GM12878 (cell line): Measurements from ENCODE around the gene COL1A1. TPM values are rescaled to one million over a fixed set of nuclear protein-coding genes. Genes with fewer than 3 reads are reported as not detected.

ENCODE experiments used
- ATAC-seq: fragments of 200-7000 bp; cut with Tn5 transposase; 3 replicates; pipeline ENCODE4 v1.9.1; 2020; ENCODE audit warnings: mild to moderate bottlenecking, moderate library complexity
- BruUV-seq: library from RNA; stranded (reverse); fragments of 400-500 nt; replicated peaks from 2 replicates; lab custom pipeline; 2021; lab: Mats Ljungman, UMichigan
- CTCF ChIA-PET: fragments of 300-600 bp; sonication (Branson Sonifier 250); formaldehyde crosslinking; extraction: SDS; loops from one replicate; lab custom pipeline; 2021; ENCODE audit warnings: inconsistent platforms; lab: Yijun Ruan, JAX
- POLR2A ChIA-PET: fragments of 350-600 bp; formaldehyde crosslinking; extraction: SDS; loops from one replicate; lab custom pipeline; 2021; ENCODE audit warnings: inconsistent platforms; lab: Charles Lee
- RAD21 ChIA-PET: fragments of 300-600 bp; sonication (Branson Sonifier 250); formaldehyde crosslinking; loops from one replicate; lab custom pipeline; 2023; ENCODE audit warnings: antibody characterized with exemption; ENCODE audit not compliant: unreplicated experiment; lab: Charles Lee
- SMC1A ChIA-PET: fragments of 300-600 bp; sonication (Branson Sonifier 250); formaldehyde crosslinking; loops from one replicate; lab custom pipeline; 2023; ENCODE audit not compliant: unreplicated experiment, uncharacterized antibody; lab: Charles Lee
- DNase-seq: peaks from one replicate; pipeline ENCODE4 v3.0.0-alpha.2; 2011; ENCODE audit warnings: low read depth, low spot score
- FAIRE-seq: peaks from 3 replicates; lab custom pipeline; 2011; peaks lifted over from hg19 to GRCh38; lab: Jason Lieb, UNC
- H2AFZ ChIP-seq: 2 replicates; pipeline ENCODE4 v1.6.0; 2011; ENCODE audit warnings: low read depth, low read length, control low read depth; ENCODE audit not compliant: control insufficient read depth
- H3K27ac ChIP-seq: 2 replicates; pipeline ENCODE4 v1.5.1; 2011; ENCODE audit warnings: control low read depth; ENCODE audit not compliant: control insufficient read depth, insufficient read depth
- H3K27me3 ChIP-seq, 2 experiments: replicated peaks in 1 of 2; 2 replicates each; pipeline versions ENCODE4 v1.6.0 to v1.6.1; 2011; ENCODE audit warnings: low read length in 1 of 2; ENCODE audit not compliant: control insufficient read depth in 2 of 2, insufficient read depth in 2 of 2
- H3K36me3 ChIP-seq, 2 experiments: 2 replicates each; pipeline ENCODE4 v1.5.1; 2011; ENCODE audit warnings: low read length in 1 of 2; ENCODE audit not compliant: control insufficient read depth in 2 of 2, insufficient read depth in 2 of 2
- H3K4me1 ChIP-seq: 2 replicates; pipeline ENCODE4 v1.6.1; 2011; ENCODE audit warnings: mild to moderate bottlenecking, low read length, moderate library complexity, mixed read lengths; ENCODE audit not compliant: control insufficient read depth, insufficient read depth
- H3K4me2 ChIP-seq: 2 replicates; pipeline ENCODE4 v1.6.0; 2011; ENCODE audit warnings: control low read depth; ENCODE audit not compliant: control insufficient read depth, insufficient read depth
- H3K4me3 ChIP-seq: fragments of 200-600 bp; sonication (generic); 2 replicates; pipeline ENCODE4 v1.5.1; 2016
- H3K79me2 ChIP-seq: 2 replicates; pipeline ENCODE4 v1.6.0; 2011; ENCODE audit warnings: low read length; ENCODE audit not compliant: control insufficient read depth, insufficient read depth
- H3K9ac ChIP-seq: 2 replicates; pipeline ENCODE4 v1.8.0; 2011; ENCODE audit warnings: low read length, control low read depth, mixed read lengths; ENCODE audit not compliant: control insufficient read depth, insufficient read depth
- H3K9me3 ChIP-seq: replicated peaks from 3 replicates; pipeline ENCODE4 v1.5.1; 2011; ENCODE audit warnings: mild to moderate bottlenecking, low read length; ENCODE audit not compliant: control insufficient read depth, insufficient read depth
- H4K20me1 ChIP-seq: 2 replicates; pipeline ENCODE4 v1.6.0; 2011; ENCODE audit not compliant: control insufficient read depth, insufficient read depth
- ATF7 ChIP-seq: fragments of 450-650 bp; IDR thresholded peaks from 2 replicates; pipeline ENCODE4 v1.6.1; 2016; ENCODE audit warnings: low read depth, mild to moderate bottlenecking
- HDAC2 ChIP-seq: fragments of 200-600 bp; sonication (generic); IDR thresholded peaks from 2 replicates; pipeline ENCODE4 v1.6.1; 2017
- HDAC6 ChIP-seq: fragments of 200-600 bp; sonication (generic); IDR thresholded peaks from one replicate; pipeline ENCODE4 v1.8.0; 2017; ENCODE audit warnings: antibody characterized with exemption; ENCODE audit not compliant: unreplicated experiment
- IRF4 ChIP-seq: IDR thresholded peaks from 2 replicates; pipeline ENCODE4 v1.6.1; 2011; ENCODE audit warnings: low read depth, low read length
- KDM1A ChIP-seq: fragments of 200-600 bp; sonication (generic); IDR thresholded peaks from 2 replicates; pipeline ENCODE4 v1.6.1; 2016; ENCODE audit warnings: borderline replicate concordance
- PAX5 ChIP-seq: IDR thresholded peaks from 2 replicates; pipeline ENCODE4 v1.6.1; 2011; ENCODE audit warnings: low read depth, low read length, borderline replicate concordance
- PAX8 ChIP-seq: fragments of 450-650 bp; IDR thresholded peaks from 2 replicates; pipeline ENCODE4 v1.6.1; 2017; ENCODE audit warnings: mild to moderate bottlenecking, moderate library complexity
- RAD51 ChIP-seq: fragments of 450-650 bp; IDR thresholded peaks from 2 replicates; pipeline ENCODE4 v1.6.1; 2016; ENCODE audit warnings: moderate library complexity, mild to moderate bottlenecking, inconsistent platforms
- ZZZ3 ChIP-seq: IDR thresholded peaks from 2 replicates; pipeline ENCODE4 v1.6.1; 2011; ENCODE audit warnings: low read depth; ENCODE audit not compliant: control insufficient read depth, insufficient read length
- WGBS: methylation state at CpG from one replicate; pipeline ENCODE4 v1.1.6; 2016; ENCODE audit warnings: low lambda C conversion rate; ENCODE audit not compliant: insufficient replicate concordance, insufficient coverage; ENCODE audit errors: missing lambda C conversion rate; 5-methylcytosine and 5-hydroxymethylcytosine counted together
- in situ Hi-C: fragments of 300-500 bp; cut with MboI; formaldehyde crosslinking; loops from 9 replicates; pipeline ENCODE4 v1.14.3; 2018; ENCODE audit warnings: mixed read lengths
- intact Hi-C: fragments of 100-400 bp; cut with micrococcal nuclease; formaldehyde crosslinking; loops from one replicate; pipeline ENCODE4 v1.14.2; 2022; ENCODE audit not compliant: unreplicated experiment
- polyA plus RNA-seq, 11 experiments: library from polyadenylated mRNA; depleted of rRNA in 4 of 11; unstranded in 6 of 11; stranded (reverse) in 5 of 11; fragments of >200 nt; fragmentation: Nextera tagmentation in 4 of 11; fragmentation: Illumina TruSeq in 1 of 11; extraction: Ambion mirVana in 4 of 11; extraction: Trizol in 1 of 11; gene quantifications; 1 replicate in 1 of 11; 2 replicates in 10 of 11; pipeline versions ENCODE4 v1.2.1 to v1.2.3, GENCODE V29; 2011 to 2016; ENCODE audit warnings: inconsistent platforms in 2 of 11, missing spikeins in 2 of 11, low read depth in 1 of 11
- total RNA-seq, 4 experiments: library from RNA; depleted of rRNA in 3 of 4; stranded (reverse); fragments of >200 nt in 3 of 4; fragmentation: Illumina TruSeq in 1 of 4; extraction: Trizol in 1 of 4; gene quantifications; 2 replicates each; pipeline versions ENCODE4 v1.2.1 to v1.2.3, GENCODE V29; 2013 to 2021

Gene COL1A1
- total and polyA plus RNA-seq, 10 of the 15 experiments (the other 5 are each of a cell fraction or from before 2014, with no cell fraction given): 0.18 to 7.7 (median 2.3) TPM

GRCh38 chr17:50218071-50218759 is 16.8 kb upstream of the COL1A1 start:
- Histone ChIP-seq H3K9ac (no peak overlapping the region), H3K36me3 (no peaks in the 10 kb centered on the region), H3K4me2 (no peak overlapping the region), H3K27me3 (no peaks in the 10 kb centered on the region), H3K79me2 (no peaks in the 10 kb centered on the region), H4K20me1 (no peaks in the 10 kb centered on the region), H3K4me1 (peaks cover 15% of the 10 kb centered on the region), H3K27ac (no peak overlapping the region), H3K9me3 (no peaks in the 10 kb centered on the region), H2AFZ (no peak overlapping the region), H3K4me3 (no peak overlapping the region)
- CTCF ChIA-PET: interaction anchor here (0.6 to 5.8 kb wide), 12 partner anchors 11 to 839 kb away, joined by 3 to 39 read pairs (median 3); partner anchors contain the start of gene COL1A1
- RAD21 ChIA-PET: interaction anchor here (0.5 to 3.1 kb wide), 5 partner anchors 18 to 289 kb away, joined by 3 to 11 read pairs (median 5); partner anchors contain the start of genes COL1A1 and TMEM92
- ATAC-seq (no peak), DNase-seq (no peak), FAIRE-seq (no peak)
- in situ Hi-C loops (no loop called here), intact Hi-C loops (no loop called here)
- POLR2A ChIA-PET: interaction anchor here (0.9 kb wide), 1 partner anchor 74 kb away, joined by 3 read pairs; no protein-coding TSS in a partner anchor
- no peak for TF ChIP-seq ZZZ3
- no peak for TF ChIP-seq HDAC2
- no peak for TF ChIP-seq KDM1A
- TF ChIP-seq RAD51: 0 out of 2 replicates have a peak, but pooled peaks have one; percentile 42
- TF ChIP-seq IRF4: no peak
- no peak for TF ChIP-seq HDAC6
- no peak for TF ChIP-seq PAX5
- 0 out of 2 replicates have a peak, but pooled peaks have one; percentile 7 for TF ChIP-seq ATF7
- TF ChIP-seq PAX8: no peak
- BruUV-seq: no TSS peak
- WGBS: 61% methylated on average over 3 of the region's 3 CpGs
- SMC1A ChIA-PET: interaction anchor here (1.0 to 1.5 kb wide), 3 partner anchors 16 to 117 kb away, joined by 3 read pairs; no protein-coding TSS in a partner anchor
